Pancreas (tissue), 10 donors: Measurements from ENCODE around the gene GRID1. TPM values are rescaled to one million over a fixed set of nuclear protein-coding genes. Genes with fewer than 3 reads are reported as not detected.

ENCODE experiments used
- ATAC-seq, 4 donors: fragments of 200-7000 bp; cut with Tn5 transposase; one replicate each; pipeline versions ENCODE4 v1.8.0 to v1.9.1; 2020; ENCODE audit warnings: mild to moderate bottlenecking in 4 of 4, moderate library complexity in 4 of 4
- DNase-seq, 6 donors: peaks; one replicate each; pipeline ENCODE4 v3.0.0-alpha.2; 2020
- FAIRE-seq: peaks from 2 replicates; lab custom pipeline; 2012; peaks lifted over from hg19 to GRCh38; lab: Jason Lieb, UNC
- H3K27ac ChIP-seq, 4 donors: fragments of 200-600 bp; sonication (generic); 1 replicate in 3 of 4; 2 replicates in 1 of 4; pipeline versions ENCODE4 v1.5.0 to v1.8.0; 2020
- H3K27me3 ChIP-seq, 4 donors: fragments of 200-600 bp; one replicate each; pipeline ENCODE4 v1.8.0; 2021
- H3K36me3 ChIP-seq, 3 donors: fragments of 200-600 bp; sonication (generic) in 1 of 3; one replicate each; pipeline versions ENCODE4 v1.5.0 to v1.8.0; 2020 to 2021
- H3K4me1 ChIP-seq, 3 donors: fragments of 200-600 bp; one replicate each; pipeline ENCODE4 v1.8.0; 2021
- H3K4me3 ChIP-seq, 4 donors: fragments of 200-600 bp; sonication (generic) in 2 of 4; one replicate each; pipeline versions ENCODE4 v1.5.0 to v1.8.0; 2020 to 2021
- H3K9me3 ChIP-seq, 4 donors: fragments of 200-600 bp; one replicate each; pipeline ENCODE4 v1.8.0; 2021
- CTCF ChIP-seq, 4 donors: fragments of 200-600 bp; sonication (generic) in 3 of 4; IDR thresholded peaks; one replicate each; pipeline versions ENCODE4 v1.5.0 to v1.8.0; 2021; ENCODE audit warnings: antibody characterized with exemption in 4 of 4
- WGBS, 2 donors: extraction: QIAGEN DNeasy Blood & Tissue Kit; methylation state at CpG; one replicate each; pipeline ENCODE4 v1.1.7; 2013; 5-methylcytosine and 5-hydroxymethylcytosine counted together
- intact Hi-C, 3 donors: fragments of 100-400 bp; cut with DNase I; formaldehyde crosslinking; loops; one replicate each; pipeline versions ENCODE4 v1.11.1 to v1.14.2; 2022
- polyA plus RNA-seq, 2 donors: library from polyadenylated mRNA; stranded (reverse); fragments of 200-250 nt; gene quantifications; one replicate each; pipeline ENCODE4 v1.2.3, GENCODE V29; 2013
- total RNA-seq, 6 donors: library from RNA; stranded (reverse); fragmentation: NEBNext Ultra II Directional in 4 of 6; extraction: Animal tissue kit (Norgen Biotek cat#: 25700) in 4 of 6; gene quantifications; one replicate each; pipeline versions ENCODE4 v1.2.1 to v1.2.4, GENCODE V29; 2021 to 2023
- donor health status: healthy with polysubstance abuse.
- donor health status: DM: no; HTN: no; CAD: no; lungs with moderate emphysema.
- donor health status: DM: no; HTN: no; CAD: no.
- donor health status: control.
- donor health status: control.
- donor health status: Bipolar disorder and iron deficiency.
- donor health status: DM: yes; HTN: yes; CAD: no.
- donor health status: DM: no; HTN: no; CAD: no.
- donor health status: DM: no; HTN: no; CAD: no.
- donor health status: DM: yes; HTN: yes; CAD: no.

GRID1 gene
- total and polyA plus RNA-seq, 8 donors, result 0.05 to 1.5 (median 0.91) TPM

- intact Hi-C loops, result no loop called here
- no peak overlapping the region for H3K27ac ChIP-seq
Observed at GRCh38 chr10:86403183-86403797, 36.7 kb upstream of the GRID1 start.

GRCh38 chr10:86402283-86402941 lies 35.8 kb upstream of the GRID1 start:
- H3K4me1 ChIP-seq, result peaks cover 5 to 11% (median 10%) of the 10 kb centered on the region in 3 donors
- FAIRE-seq, result no peak
- ATAC-seq, result no peak
- no peaks in the 10 kb centered on the region for H3K27me3 ChIP-seq
- H3K27ac ChIP-seq, result peak overlapping the region in 1 of 4 donors; percentile 97
- H3K9me3 ChIP-seq, result no peaks in the 10 kb centered on the region
- no peaks in the 10 kb centered on the region for H3K36me3 ChIP-seq
- 44 to 49% methylated on average over 18 of the region's 18 CpGs for WGBS, 2 donors
- peak in 2 of 6 donors; percentile 25 to 56 for DNase-seq
- TF ChIP-seq CTCF (IDR thresholded peaks at IDR 0.05), result no peak
- no peak overlapping the region for H3K4me3 ChIP-seq
- intact Hi-C loops, result no loop called here

More at GRCh38 chr10:86403183-86403797, 36.7 kb upstream of the GRID1 start:
- DNase-seq (no peak), ATAC-seq (no peak), FAIRE-seq (no peak)
- H3K4me1 ChIP-seq, result peaks cover 5 to 11% (median 10%) of the 10 kb centered on the region in 3 donors
- no peak overlapping the region for H3K4me3 ChIP-seq
- H3K36me3 ChIP-seq, result no peaks in the 10 kb centered on the region
- H3K9me3 ChIP-seq, result no peaks in the 10 kb centered on the region
- no peaks in the 10 kb centered on the region for H3K27me3 ChIP-seq
- WGBS, 2 donors, result 63 to 71% methylated on average over 6 of the region's 6 CpGs
- TF ChIP-seq CTCF (IDR thresholded peaks at IDR 0.05), result no peak

GRCh38 chr10:86401588-86402282 lies 35.1 kb upstream of the GRID1 start:
- Histone ChIP-seq H3K27me3 (no peaks in the 10 kb centered on the region), H3K4me3 (peak overlapping the region; percentile 49 to 80 (median 64)), H3K36me3 (no peaks in the 10 kb centered on the region), H3K9me3 (no peaks in the 10 kb centered on the region), H3K27ac (peak overlapping the region; percentile 84 to 97 (median 93)), H3K4me1 (peaks cover 5 to 11% (median 10%) of the 10 kb centered on the region in 3 donors)
- ATAC-seq, result peak; percentile 9 to 23 (median 17)
- no peak for FAIRE-seq
- WGBS, 2 donors, result 21 to 23% methylated on average over 27 of the region's 27 CpGs
- peak in 4 of 6 donors; percentile 50 to 76 (median 62) for DNase-seq
- intact Hi-C loops, result no loop called here
- no peak for TF ChIP-seq CTCF (IDR thresholded peaks at IDR 0.05)

GRCh38 chr10:86400705-86401587 lies 34.4 kb upstream of the GRID1 start:
- peak overlapping the region; percentile 84 to 97 (median 93) for H3K27ac ChIP-seq
- H3K9me3 ChIP-seq, result no peaks in the 10 kb centered on the region
- H3K4me1 ChIP-seq, result peaks cover 5 to 11% (median 10%) of the 10 kb centered on the region in 3 donors
- peak in 1 of 4 donors; percentile 14 for TF ChIP-seq CTCF (IDR thresholded peaks at IDR 0.05)
- ATAC-seq (peak; percentile 46 to 64 (median 54)), FAIRE-seq (no peak), DNase-seq (peak; percentile 63 to 91 (median 76))
- intact Hi-C loops, result no loop called here
- H3K36me3 ChIP-seq, result no peaks in the 10 kb centered on the region
- H3K4me3 ChIP-seq, result peak overlapping the region; percentile 49 to 80 (median 64)
- H3K27me3 ChIP-seq, result no peaks in the 10 kb centered on the region
- 0 to 1% methylated on average over 55 to 76 of the region's 76 CpGs for WGBS, 2 donors
